ENCODE results near the gene FRAT1.

FRAT1 gene

DNA sequence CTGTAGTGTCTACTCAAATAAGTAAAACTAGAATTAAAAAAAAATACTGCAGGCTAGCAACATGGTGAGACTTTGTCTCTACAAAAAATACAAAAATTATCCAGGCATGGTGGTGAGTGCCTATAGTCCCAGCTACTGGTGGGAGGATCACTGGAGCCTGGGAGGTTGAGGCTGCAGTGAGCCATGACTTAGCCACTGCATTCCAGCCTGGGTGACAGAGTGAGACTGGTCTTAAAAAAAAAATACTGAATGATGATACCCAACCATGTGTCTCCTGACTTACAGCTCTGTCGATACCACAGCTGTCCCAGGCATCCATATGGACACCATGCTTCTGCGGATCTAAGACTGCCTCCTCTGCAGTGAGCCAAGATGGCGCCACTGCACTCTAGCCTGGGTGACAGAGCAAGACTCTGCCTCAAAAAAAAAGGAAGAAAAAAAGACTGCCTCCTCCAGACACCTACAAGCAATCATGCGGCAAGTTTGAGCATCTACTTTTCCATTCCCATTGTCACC, 7.9 kb upstream of the FRAT1 start:
- DNase-seq, result no peak

DNA sequence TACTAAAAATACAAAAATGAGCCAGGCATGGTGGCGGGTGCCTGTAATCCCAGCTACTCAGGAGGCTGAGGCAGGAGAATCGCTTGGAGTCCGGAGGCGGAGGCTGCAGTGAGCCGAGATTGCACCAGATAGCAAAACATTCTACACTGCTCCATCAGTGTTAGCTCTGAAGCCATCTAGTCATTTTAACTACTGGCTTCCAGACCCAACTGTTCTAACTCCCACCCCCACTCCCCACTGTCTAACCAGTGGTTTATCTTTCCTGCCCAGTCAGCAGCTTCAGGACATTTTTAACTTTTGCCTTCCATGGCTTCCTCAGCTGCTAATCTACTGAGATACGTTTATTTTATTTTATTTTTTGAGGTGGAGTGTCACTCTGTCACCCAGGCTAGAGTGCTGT, 6.2 kb upstream of the FRAT1 start:
- no peak for DNase-seq

DNA sequence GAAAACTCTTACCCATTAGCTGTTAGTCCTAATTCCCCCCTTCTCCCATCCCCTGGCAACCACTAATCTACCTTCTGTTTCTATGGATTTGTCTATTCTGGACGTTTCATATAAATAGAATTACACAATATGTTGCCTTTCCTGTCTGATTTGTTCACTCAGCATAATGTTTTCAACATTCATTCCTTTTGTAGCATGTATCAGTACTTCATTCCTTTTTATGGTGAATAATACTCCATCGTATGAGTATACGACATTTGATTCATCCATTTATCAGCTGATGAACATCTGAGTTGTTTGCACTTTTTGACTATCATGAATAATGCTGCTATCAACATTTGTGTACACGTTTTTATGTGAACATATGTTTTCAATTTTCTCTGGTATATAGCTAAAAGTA, 4.4 kb upstream of the FRAT1 start:
- no peak for DNase-seq

DNA sequence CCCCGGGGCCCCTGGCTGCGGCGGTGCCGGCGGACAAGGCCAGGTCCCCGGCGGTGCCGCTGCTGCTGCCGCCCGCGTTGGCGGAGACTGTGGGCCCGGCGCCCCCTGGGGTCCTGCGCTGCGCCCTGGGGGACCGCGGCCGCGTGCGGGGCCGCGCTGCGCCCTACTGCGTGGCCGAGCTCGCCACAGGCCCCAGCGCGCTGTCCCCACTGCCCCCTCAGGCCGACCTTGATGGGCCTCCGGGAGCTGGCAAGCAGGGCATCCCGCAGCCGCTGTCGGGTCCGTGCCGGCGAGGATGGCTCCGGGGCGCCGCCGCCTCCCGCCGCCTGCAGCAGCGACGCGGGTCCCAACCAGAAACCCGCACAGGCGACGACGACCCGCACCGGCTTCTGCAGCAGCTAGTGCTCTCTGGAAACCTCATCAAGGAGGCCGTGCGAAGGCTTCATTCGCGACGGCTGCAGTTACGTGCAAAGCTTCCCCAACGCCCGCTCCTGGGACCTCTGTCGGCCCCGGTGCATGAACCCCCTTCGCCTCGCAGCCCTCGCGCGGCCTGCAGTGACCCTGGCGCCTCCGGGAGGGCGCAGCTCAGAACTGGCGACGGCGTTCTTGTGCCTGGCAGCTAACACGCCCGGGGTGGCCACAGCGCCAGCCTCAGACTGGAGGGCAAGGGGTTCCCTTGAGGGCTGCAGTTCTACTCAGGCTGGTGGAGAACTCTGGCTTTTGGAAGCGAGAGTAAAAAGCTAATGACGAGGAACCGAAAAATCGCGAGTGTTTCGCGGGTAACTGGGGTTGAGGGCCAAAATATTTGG, 804 bp downstream of the FRAT1 start:
- DNase-seq, result no peak

DNA sequence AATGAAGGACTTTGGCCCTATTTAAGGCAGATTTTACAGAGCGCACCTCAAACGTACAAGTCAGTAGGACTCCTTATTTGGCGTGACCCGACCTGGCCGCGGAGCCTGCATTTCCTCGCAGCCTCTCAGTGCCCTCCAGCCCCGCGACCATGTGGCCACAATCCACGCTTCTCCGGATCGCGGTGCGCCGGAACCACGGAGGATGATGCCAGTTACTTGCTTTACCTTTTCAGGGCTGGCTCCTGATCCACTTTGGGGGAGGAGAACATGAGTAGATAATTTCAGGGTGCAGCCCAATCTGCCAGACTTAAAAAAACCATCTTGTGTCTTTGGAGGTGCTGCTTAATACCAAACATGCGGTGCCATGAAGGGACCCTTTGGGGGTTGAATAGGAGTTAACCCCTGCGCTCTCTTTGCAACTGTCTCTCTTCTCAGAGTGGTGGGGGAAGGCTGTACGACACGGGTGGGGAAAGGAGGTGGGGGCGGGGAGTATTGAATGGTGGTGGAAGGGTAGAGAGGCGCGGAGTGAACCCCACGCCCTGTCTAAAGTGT, 1.5 kb downstream of the FRAT1 start:
- no peak for DNase-seq

DNA sequence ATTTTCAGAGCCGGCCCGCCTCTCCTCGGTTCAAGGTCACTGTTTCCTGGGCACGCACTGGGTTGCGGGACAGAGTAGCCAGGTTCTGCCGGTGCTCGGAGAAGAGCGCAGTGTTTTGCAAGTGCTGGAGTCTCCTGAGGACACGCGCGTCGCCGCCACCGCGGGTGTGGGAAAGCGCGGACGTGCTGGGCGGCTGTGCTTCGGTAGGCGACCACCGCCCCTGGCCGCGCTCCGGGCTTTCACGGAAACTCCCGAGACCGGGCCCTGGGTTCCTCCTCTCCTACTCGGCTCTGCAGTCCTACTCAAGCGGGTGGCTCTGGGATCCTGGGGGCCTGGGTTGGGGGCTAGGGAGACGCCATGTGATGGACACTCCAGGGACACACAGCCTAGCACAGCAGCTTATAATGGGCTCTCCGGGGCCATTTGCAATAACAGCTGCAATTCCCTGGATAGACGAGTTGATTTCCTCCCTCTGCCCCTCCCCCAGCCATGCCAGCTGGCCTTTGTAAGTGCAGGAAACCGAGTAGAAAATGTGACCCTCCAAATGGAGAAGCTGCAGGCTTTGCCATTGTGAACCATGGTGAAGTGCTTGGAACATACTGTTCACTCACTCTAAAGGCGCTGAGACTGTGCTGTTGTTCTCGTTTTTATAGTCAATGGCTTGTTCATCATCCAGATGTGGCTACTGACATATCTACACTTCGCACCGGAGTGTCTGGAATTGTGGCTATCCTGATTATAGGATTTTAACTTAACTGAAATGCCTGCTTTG, 2.1 kb downstream of the FRAT1 start:
- DNase-seq, result peak; percentile 50

DNA sequence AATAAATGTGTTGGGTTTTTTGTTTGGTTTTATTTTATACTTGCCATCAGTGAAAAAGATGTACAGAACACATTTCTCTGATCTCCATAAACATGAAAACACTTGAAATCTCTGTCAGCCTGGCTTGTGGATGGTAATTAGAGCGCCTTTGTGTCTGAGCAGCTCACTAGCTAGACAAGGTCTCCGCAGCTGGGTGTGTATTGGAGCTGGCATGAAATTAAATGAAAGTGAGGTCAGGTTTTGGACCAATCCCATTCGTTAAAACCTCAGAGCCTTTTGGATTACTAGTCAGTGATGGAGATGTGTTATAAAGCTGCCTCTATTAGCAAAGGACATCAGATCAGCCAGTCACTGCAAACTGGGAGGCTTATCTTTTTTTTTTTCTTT, 2.7 kb downstream of the FRAT1 start:
- peak; percentile 51 for DNase-seq

DNA sequence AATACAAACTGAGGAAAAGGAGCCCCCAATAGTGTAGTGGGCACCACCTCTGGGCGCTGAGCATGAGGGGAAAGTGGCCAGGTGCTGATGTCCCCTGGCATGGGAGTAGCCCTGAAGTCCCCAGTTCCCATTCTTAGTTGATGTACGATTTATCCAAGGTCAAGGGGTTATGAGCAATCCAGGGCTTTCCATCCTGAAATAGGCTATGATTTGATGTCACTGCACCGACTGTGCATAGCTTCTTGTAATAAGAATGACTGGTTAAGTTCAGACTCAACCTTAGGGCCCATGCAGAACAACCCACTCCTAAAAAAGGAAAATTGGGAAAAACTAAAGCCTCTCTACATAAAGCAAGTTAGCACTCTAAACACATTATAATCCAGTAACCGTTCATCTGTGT, 4.4 kb downstream of the FRAT1 start:
- DNase-seq, result no peak

DNA sequence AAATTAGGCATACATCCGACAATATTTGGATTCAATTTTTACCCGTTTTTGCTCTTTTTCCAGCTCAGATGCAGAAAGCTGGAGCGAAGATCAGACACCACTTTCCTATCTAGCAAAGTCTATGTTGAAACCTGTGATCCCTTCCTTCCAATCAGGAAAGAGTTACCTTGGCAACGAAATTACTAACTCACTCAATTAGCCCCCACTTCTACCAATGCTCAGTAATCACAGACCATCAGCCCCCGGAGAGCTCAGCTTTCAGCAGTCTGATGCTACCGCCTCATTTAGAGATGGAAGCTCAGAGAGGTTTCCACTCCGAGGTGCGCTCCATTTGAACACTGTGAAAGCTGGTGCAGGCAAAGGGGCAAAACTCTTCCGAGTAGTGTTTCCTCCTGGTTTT, 6.7 kb downstream of the FRAT1 start:
- DNase-seq, result no peak

DNA sequence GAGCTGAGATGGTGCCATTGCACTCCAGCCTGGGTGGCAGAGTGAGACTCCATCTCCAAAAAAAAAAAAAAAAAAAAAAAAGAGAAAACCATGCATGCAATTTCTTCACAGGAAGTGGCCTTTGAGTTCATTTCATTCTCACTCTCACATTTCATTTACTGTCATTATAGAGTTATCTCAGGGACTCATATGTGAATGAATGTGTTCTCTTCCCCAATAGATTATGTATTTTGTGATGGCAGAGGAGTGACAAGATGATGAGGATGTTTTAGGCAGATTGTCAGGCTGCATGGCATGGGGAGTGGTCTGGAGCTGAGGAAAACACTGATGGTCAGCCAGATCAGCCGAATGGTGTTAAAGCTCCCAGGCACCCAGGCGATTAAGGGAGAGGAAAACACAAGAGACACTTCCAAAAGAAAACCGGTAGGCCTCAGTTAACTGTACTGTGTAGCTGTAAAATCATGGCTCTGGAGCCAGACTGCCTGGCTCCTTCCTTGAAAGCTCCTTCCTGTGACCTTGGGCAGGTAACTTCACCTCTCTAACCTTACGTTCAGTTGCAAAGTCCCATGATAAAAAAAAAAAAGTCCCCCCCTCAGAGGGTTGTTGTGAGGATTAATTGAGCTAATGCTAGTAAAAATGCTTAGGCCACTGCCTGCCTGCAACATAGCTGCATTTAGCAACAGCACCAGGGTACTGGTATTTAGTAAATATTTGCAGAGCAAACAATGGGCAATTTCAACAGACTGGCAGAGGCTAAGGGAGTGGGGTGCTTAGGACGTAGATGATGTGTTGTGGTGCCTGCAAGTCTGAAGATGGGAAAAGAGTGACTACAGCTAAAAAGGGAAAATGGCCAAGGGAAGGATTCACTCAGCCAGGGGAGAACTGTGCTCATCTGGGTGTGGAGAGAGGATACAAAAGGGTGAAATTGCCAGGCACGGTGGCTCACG, 8.6 kb downstream of the FRAT1 start:
- peak; percentile 65 for DNase-seq

GRCh38 chr10:97328646-97329453, 9.8 kb downstream of the FRAT1 start:
- DNase-seq, result no peak

- DNase-seq, result no peak
Measured at GRCh38 chr10:97329766-97330165, 10.7 kb downstream of the FRAT1 start.

GRCh38 chr10:97331153-97331703, 12.2 kb downstream of the FRAT1 start:
- DNase-seq, result no peak

DNA sequence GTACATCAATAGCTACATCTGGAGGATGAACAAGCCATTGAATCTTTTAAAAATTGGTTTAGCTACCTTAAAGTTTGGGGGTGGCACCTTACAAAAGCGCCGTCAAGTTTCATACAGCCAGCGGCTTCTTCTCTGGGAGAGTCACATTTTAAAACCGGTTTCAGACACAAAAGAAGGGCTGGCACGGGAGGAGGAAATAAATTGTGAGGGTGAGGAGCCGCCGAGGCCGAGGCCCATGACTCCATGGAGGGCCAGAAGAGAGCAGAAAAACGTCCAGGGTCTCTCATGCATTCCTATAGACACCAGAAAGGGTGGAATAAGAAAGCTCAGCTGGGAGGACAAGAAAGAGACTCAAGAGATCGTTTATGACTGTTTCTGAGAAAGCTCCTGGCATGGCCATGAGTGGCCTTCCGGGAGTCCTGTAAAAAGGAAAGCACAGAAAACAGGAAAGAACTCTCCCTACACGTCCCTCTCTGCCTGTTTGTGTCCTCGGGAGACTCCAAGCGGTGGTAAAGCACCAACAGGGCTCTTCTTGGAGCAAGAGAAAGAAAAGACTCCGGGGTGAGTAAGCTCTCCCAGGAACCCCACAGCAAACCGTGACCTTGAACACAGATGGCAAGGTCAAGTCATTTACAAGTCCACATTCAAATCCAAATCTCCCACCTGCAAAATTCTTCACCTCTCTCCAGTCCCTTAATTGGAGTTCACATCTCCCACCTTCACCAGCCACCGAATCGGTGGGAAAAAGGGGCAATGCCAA, 13.7 kb downstream of the FRAT1 start:
- no peak for DNase-seq

GRCh38 chr10:97333351-97333600, 14.2 kb downstream of the FRAT1 start:
- DNase-seq, result no peak

DNA sequence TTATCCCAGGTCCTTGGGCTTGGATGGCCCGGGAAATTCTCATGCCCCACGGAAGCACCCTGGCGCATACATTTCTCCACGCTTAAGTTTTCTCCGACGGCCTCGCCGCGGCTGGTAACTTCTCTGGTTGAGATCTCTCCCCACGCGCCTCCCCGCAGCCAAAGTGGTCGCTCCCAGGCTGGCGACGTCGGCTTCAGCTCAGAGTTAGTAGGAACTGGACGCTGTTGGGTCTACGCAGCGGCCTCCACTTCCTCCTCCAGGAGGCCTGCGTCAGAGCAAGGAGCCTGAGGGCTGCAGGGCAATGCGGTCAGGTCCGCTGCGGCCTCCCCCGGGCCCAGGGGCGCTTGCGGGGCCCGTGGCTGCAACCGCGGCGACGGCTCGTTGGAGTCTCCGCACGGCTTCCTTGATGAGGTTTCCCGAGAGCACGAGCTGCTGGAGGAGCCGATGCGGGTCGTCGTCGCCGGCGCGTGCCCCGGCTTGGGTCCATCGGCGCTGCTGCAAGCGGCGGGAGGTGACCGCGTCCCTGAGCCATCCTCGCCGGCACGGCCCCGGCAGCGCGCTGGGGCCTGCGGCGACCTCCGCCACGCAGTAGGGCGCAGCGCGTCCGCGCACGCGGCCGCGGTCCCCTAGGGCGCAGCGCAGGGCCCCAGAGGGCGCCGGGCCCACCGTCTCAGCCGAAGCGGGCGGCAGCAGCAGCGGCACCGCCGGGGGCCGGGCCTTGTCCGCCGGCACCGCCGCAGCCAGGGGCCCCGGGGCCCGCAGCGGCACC, 14.7 kb downstream of the FRAT1 start:
- DNase-seq, result no peak

DNA sequence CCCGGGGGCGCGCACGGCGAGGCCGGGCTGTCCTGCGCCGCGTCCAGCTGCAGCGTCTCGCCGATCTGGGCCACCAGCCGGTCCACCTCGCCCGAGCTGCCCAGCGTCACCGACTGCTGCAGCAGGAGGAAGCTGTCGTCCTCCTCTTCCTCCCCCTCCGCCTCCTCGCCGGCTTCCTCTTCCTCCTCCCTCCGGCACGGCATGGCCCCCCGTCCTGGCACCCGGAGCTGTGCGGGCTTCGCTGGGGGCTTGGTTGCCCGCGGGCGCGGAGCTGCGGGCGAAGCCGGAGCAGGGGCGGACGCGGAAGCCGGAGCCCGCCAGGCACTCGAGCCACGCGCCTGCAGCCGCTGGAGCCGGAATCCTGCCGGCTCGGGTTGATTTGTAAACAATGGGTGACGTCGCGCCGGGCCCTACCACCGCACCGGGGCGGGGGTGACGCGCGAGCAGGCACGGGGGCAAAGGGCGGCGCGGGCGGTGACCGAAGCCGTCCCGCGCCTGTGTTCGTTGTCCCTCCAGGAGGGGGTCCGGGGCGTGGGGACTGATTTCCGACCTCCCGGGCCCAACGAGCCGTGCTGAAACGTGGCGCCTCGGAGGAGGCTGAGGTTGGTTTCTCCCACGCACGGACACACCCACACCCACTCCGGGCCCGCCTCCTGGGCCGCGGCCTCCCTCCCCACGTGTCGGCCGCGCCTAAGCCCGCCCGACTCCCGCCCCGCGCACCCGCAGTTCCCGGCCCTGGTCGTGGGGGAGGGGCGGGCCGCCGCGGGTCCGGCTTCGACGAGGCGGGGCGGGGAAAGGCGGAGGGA, 15.5 kb downstream of the FRAT1 start, which contains the start of gene FRAT2:
FRAT2 (minus strand) TSS at position 360 of the 806 bp plus-strand sequence; CDS start at position 203, 157 bp downstream.
- DNase-seq, result no peak

GRCh38 chr10:97335188-97335619, 16.1 kb downstream of the FRAT1 start:
- no peak for DNase-seq

GRCh38 chr10:97336006-97336405, 16.9 kb downstream of the FRAT1 start:
- DNase-seq, result no peak

Measured in NCI-H2029 treated with DMSO at 0.1 percent for 48 hours (cell line).